ENCODE measurements around the gene PXMP2.
"Not testable (repeated sequence)": the region's sequence is repeated elsewhere in the genome, so short reads cannot be mapped to it uniquely, and the experiment has no call there.

PXMP2 gene

GRCh38 chr12:132660996-132661395, 26.4 kb upstream of the PXMP2 start:
- DNase-seq, result no peak

- DNase-seq, result no peak
Measured at GRCh38 chr12:132661972-132662371, 25.4 kb upstream of the PXMP2 start.

GRCh38 chr12:132662901-132663755, 24.3 kb upstream of the PXMP2 start:
- DNase-seq, result no peak

DNA sequence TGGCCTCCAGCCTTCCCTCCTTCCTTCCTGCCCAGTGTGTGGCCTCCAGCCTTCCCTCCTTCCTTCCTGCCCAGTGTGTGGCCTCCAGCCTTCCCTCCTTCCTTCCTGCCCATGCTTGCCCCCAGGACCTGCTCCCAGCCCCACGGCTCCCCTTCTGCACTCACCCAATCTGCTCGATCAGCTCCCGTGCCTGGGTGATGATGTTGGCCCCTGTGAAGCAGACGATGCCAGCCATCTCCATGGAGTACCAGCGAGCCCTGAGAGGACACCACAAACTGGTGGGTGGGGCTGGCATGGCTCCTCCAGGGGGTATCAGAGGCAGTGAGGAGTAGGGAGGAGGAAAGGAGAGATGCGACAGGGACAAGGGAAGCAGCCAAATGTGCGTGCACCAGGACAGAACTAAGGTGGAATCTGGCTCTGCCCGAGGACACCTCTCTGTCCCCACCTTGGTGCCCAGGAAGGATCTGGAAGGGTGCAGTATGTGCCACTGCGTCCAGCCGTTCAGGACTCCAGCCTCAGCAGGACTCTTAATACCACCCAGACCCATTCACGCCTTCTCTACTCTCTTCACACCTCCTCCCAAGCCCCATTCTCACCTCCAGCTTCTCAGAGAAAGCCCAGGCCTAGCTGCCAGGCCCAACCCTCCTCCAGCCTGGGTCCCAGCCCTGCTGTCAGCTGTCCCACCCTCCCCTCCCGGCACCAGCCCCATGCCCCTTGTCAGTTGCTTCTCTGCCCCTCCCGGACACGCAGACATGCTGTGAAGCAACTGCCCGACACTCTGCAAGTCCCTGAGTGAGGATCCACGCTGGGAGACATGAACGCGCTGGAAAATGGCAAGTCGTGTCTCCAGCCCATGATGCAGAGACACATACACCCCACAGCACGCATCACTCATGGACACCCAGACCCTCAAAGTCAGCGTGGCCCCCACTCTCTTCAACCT, 22.9 kb upstream of the PXMP2 start:
- no peak for DNase-seq

DNA sequence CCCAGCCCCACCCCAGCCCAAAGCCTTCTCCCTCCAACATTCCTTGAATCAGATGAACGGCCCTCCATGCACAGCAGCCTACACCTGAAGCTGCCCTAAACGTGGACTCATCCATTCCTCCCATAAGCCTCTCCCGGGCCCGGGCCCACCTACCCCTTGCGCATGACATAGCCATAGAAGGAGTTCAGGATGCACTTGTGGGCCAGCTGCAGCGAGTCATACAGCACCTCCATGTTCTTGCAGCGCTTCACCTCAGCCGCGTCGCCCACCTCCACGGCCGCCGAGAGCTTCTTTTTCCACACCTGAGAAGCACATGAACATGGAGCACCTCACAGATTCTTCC, 22.3 kb upstream of the PXMP2 start:
- DNase-seq, result no peak

DNA sequence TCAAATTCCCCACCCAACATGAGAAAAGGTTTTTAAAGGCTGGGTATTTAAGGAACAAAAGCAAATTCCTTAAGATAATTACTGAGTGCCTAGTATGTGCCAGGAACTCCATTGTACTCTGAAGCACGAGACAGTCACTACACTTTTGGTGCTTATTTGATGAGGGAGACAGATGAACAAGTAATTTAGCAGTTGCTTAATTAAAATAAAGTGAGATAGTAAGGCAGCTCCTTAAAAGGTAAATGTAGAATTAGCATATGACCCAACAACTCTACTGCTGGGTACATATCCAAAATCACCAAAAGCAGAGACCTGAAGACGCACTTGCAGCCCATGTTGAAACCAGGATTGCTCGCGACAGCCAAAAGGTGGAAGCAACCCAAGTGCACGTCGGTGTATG, 21.6 kb upstream of the PXMP2 start:
- DNase-seq, result no peak

- DNase-seq, result no peak
Measured at GRCh38 chr12:132668191-132669088, 18.9 kb upstream of the PXMP2 start.

DNA sequence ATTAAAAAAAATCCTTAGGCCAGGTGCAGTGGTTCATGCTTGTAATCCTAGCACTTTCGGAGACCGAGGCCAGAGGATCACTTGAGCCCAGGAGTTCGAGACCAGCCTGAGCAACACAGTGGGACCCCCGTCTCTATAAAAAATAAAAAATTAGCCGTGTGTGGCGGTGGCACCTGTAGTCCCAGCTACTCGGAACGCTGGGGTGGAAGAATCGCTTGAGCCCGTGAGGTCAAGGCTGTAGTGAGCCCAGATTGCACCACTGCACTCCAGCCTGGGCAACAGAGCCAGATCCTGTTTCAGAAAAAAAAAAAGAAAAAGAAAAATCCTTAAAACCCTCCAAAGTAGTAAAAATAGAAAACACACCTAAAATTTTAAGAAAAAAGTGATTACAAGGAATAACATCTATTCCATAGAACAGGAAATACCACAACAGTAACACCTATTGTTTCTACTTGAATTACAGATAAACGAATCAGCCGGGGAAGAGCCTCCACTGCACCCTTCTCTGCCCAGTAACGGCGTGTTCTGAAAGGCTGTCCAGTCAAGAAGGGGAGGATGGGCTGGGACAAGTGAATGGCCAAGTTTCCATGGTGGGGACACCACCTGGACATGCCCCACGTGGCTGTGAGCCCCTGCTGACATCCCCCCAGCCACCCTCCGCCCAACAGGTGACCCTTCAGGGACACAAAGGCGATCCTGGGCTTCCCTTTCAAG, 18.1 kb upstream of the PXMP2 start:
- DNase-seq, result no peak

GRCh38 chr12:132672116-132672515, 15.3 kb upstream of the PXMP2 start:
- no peak for DNase-seq

DNA sequence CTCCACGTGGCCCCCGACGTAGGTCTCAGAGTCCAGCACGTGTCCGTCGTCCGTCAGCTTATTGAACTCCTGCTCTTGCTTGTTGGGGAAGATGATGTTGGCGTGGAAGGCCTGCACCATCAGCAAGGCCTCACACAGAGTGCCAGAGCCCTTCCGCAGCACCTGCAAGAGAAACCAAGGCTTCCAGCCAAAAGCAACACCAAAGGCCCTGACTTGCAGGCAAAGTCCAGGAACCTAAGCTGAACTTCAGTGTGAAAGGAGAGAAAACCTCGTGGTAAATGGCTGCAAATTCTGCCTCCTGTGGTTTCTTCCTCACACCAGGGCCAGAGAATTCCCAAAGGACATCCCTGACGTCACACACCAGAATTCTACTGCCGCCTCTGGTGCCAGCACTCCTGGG, 14.7 kb upstream of the PXMP2 start:
- no peak for DNase-seq

- DNase-seq, result no peak
Measured at GRCh38 chr12:132673288-132674179, 13.9 kb upstream of the PXMP2 start.

- DNase-seq, result no peak
Measured at GRCh38 chr12:132674561-132674960, 12.8 kb upstream of the PXMP2 start.

- no peak for DNase-seq
Measured at GRCh38 chr12:132675757-132676432, 11.5 kb upstream of the PXMP2 start.

- DNase-seq, result no peak
Measured at GRCh38 chr12:132677492-132677891, 9.9 kb upstream of the PXMP2 start.

DNA sequence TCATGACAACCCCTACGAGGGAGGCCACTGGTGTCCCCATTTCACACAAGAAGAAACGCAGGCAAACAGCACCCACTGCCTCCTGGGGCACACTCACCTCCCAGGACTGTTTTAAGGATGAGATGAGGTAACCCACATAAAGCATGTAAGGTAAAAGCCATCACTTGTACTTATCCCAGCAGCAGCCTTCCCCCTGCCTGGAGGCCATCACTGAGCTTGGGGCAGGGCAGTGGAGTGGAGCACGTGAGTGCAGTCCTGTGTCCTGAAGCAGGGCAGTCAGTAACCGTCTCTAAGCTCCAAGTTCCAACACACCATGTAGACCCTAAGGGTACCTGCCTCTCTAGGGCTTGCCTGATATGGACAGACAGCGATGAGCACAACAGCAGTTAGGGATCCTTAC, 2.0 kb upstream of the PXMP2 start:
- DNase-seq, result no peak

GRCh38 chr12:132686825-132687210, 569 bp upstream of the PXMP2 start:
- no peak for DNase-seq

DNA sequence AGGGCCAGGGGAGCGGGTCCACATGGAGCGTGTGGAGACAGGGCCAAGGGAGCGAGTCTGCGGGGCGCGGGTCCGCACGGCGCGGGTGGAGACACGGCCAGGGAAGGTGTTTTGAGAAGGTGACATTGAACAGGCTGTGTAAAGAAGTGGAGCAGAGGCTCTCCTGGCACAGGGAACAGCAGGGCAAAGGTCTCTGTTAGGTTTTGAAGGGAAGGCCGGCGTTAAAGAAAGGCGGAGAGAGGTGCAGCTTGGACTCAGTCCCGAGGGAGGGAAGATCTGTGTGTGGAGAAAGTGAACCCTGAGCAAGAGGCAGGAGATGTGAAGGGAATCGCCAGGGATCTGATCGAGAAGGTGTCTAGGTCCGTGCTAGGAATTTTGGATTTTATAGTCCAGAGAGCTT, 1.8 kb downstream of the PXMP2 start:
- no peak for DNase-seq

DNA sequence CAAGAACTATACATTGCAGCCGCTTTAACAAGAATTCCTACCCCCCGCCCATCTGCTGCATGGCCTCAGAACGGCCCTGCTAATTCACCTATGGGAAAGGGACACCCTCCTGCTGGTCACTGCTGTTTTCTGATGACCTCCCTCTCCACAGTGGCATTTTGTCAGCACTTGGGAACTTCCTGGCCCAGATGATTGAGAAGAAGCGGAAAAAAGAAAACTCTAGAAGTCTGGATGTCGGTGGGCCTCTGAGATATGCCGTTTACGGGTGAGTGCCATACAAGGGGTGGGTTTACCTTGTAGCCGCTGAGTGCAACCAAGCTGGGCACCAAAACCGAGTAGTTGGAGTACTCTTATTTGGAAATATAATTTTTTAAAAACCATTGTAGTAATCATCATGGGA, 2.7 kb downstream of the PXMP2 start:
- no peak for DNase-seq

- not testable (repeated sequence) for DNase-seq
Measured at GRCh38 chr12:132692030-132692429, 4.6 kb downstream of the PXMP2 start.

DNA sequence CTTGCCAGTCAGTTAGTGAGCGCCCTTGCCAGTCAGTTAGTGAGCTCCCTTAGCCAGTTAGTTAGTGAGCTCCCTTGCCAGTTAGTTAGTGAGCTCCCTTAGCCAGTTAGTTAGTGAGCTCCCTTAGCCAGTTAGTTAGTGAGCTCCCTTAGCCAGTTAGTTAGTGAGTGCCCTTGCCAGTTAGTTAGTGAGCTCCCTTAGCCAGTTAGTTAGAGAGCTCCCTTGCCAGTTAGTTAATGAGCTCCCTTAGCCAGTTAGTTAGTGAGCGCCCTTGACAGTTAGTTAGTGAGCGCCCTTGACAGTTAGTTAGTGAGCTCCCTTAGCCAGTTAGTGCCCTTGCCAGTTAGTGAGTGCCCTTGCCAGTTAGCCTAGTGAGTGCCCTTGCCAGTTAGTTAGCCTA, 7.5 kb downstream of the PXMP2 start:
- not testable (repeated sequence) for DNase-seq

- no peak for DNase-seq
Measured at GRCh38 chr12:132695431-132695830, 8.0 kb downstream of the PXMP2 start.
